Measurements from ENCODE around the gene ASB1. TPM values are rescaled to one million over a fixed set of nuclear protein-coding genes. Genes with fewer than 3 reads are reported as not detected.

ASB1 gene, protein sequence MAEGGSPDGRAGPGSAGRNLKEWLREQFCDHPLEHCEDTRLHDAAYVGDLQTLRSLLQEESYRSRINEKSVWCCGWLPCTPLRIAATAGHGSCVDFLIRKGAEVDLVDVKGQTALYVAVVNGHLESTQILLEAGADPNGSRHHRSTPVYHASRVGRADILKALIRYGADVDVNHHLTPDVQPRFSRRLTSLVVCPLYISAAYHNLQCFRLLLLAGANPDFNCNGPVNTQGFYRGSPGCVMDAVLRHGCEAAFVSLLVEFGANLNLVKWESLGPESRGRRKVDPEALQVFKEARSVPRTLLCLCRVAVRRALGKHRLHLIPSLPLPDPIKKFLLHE
- 24.7 TPM in 2 replicates for total RNA-seq (2014; rRNA removed; shearing (Covaris generic))

DNA sequence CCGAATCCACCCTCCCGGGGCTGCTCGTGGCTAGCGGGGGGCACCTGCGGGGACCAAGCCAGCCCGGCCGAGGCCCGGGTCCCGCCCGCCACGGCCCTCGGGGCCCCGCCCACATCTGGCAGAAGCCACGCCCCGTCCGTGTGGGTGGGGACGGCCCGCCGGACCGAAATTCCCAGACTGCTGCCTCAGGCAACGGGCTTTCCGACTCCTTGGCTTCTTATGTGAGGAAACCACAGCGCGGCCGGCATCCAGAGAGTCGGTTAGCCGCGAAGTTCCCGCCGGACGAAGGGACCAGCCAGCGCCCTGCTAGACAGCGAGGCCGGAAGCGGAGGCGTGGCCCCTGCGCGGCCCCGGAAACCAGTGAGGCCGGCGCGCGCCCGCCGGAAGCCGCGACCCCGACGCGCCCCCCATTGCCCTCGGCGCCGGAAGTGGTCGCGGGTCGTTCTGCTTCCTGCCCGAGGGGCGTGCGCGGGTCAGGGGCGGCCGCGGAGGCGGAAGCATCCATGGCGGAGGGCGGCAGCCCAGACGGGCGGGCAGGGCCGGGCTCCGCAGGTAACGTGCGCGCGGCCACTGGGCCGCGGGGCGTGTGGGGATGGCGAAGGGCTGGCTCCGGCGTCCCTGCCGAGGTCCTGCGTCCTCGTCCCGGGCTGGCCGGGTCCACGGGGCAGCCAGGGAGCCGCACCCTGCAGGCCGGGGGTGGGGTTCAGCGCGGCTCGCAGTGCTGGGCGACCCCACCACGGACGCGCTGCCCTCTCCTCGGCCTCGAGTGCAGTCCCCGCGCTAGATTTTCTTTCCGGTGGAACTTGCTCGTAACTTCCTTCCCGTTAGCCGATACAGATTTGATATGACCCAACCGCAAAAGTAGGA is at the start of gene ASB1:
TSS of gene ASB1 (plus strand) at position 360 of the 867 bp plus-strand sequence. CDS start at position 504, 144 bp downstream.
- H3K36me3 ChIP-seq = peaks cover 44% of the 10 kb centered on the region
- H3K4me3 ChIP-seq = peak within 1 kb of the TSS; percentile 92
- peak; percentile 90 to 93 for DNase-seq (ENCODE audit: low read depth in 1 of 2, low spot score in 2 of 2)
- peaks cover 33% of the 10 kb centered on the region for H3K4me1 ChIP-seq (replicated peaks)
- H3K27ac ChIP-seq = peak within 1 kb of the TSS; percentile 97
- H3K27me3 ChIP-seq (replicated peaks) = no peaks in the 10 kb centered on the region
- no peaks in the 10 kb centered on the region for H3K9me3 ChIP-seq (replicated peaks)

- Histone ChIP-seq H3K27me3 (replicated peaks) (no peaks in the 10 kb centered on the region), H3K27ac (no peak overlapping the region), H3K9me3 (replicated peaks) (no peaks in the 10 kb centered on the region), H3K4me3 (no peak overlapping the region), H3K36me3 (no peaks in the 10 kb centered on the region; the same call in 1 of the 2 replicates), H3K4me1 (replicated peaks) (peaks cover 6% of the 10 kb centered on the region)
- no peak for DNase-seq (ENCODE audit: low read depth in 1 of 2, low spot score in 2 of 2)
These were observed 48.3 kb upstream of the ASB1 start for GRCh38 chr2:238378230-238379095.

DNA sequence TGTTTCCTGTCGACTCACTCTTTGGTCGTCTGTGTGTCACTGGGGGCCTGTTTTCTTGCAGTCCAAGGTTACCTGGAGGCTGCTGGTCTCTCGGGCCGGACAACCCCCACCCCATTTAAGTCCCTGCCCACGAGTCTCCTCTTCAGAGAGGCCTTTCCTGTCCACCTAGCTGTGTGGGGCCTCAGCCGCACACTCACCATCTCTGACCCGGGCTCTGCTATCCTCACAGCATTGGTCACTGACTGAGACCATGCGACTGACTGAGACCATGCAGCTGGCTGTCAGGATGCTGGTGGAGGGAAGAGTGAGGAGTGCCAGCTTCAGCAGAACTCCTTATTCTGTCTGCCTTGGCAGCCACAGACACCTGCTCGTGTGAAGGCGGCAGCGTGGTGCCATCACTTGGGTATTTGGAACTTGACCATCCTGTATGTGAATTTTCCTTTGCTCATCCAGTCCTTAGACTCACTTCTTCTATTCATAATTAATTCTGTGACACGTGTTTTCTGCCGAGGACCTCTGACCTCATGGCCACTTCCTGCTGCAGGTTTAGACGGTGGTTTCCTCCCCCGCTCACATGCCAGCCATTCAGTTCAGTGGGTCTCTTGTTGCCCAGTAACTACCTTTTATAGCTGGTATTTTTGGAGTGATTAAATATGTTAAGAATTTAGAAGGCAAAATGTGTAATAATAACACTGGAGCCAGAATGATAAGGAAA is 47.5 kb upstream of the ASB1 start:
- Histone ChIP-seq H3K27ac (no peak overlapping the region), H3K36me3 (no peaks in the 10 kb centered on the region; the same call in 1 of the 2 replicates), H3K9me3 (replicated peaks) (no peaks in the 10 kb centered on the region), H3K4me3 (no peak overlapping the region), H3K4me1 (replicated peaks) (peaks cover 6% of the 10 kb centered on the region), H3K27me3 (replicated peaks) (no peaks in the 10 kb centered on the region)
- DNase-seq (ENCODE audit: low read depth in 1 of 2, low spot score in 2 of 2) = no peak

DNA sequence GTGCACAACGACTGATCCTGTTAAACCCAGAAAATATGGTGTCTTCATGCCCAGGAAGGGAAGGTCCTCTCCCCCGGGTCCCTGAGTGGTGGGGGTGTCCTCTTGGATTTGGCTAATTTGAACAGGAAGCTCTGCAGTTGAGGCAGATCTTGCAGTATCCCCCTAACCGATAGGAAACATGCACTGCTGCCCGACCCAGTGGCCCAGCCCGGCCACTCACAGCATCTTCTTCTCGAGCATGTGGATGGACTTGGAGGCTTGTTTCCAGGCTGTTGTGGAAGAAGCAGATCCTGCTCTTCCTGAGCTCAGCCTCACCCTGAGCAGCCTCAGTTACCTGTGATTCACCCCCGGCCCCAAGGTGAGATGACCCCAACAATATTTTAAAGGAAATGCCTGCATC is 46.4 kb upstream of the ASB1 start:
- no peaks in the 10 kb centered on the region for H3K9me3 ChIP-seq (replicated peaks)
- no peak overlapping the region for H3K4me3 ChIP-seq
- H3K36me3 ChIP-seq = no peaks in the 10 kb centered on the region; the same call in 1 of the 2 replicates
- H3K27ac ChIP-seq = no peak overlapping the region
- DNase-seq (ENCODE audit: low read depth in 1 of 2, low spot score in 2 of 2) = no peak
- H3K27me3 ChIP-seq (replicated peaks) = no peaks in the 10 kb centered on the region
- H3K4me1 ChIP-seq (replicated peaks) = peaks cover 6% of the 10 kb centered on the region

DNA sequence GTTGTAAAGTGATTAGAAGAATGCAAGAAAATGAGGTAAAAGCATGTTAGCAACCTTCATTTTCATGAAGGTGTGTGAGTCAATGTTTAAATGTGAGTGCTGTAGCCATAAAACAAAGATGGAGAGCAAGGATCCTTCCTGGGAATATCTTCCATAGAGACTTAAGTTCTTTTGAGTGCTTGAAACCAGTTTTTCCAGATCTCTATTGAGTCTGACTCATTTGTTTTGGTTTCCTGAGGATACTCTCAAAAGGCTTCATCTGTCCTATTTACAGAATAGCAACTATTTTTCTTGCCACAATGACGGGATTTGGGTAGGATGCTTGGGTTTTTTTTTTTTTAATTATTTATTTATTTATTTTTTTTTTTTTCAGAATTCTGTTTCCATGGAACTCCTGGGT is 45.9 kb upstream of the ASB1 start:
- peak in 1 of 2 experiments; percentile 33 for DNase-seq (ENCODE audit: low read depth in 1 of 2, low spot score in 2 of 2)
- Histone ChIP-seq H3K4me1 (replicated peaks) (peaks cover 6% of the 10 kb centered on the region), H3K4me3 (no peak overlapping the region), H3K9me3 (replicated peaks) (no peaks in the 10 kb centered on the region), H3K36me3 (no peaks in the 10 kb centered on the region; the same call in 1 of the 2 replicates), H3K27ac (no peak overlapping the region), H3K27me3 (replicated peaks) (no peaks in the 10 kb centered on the region)

DNA sequence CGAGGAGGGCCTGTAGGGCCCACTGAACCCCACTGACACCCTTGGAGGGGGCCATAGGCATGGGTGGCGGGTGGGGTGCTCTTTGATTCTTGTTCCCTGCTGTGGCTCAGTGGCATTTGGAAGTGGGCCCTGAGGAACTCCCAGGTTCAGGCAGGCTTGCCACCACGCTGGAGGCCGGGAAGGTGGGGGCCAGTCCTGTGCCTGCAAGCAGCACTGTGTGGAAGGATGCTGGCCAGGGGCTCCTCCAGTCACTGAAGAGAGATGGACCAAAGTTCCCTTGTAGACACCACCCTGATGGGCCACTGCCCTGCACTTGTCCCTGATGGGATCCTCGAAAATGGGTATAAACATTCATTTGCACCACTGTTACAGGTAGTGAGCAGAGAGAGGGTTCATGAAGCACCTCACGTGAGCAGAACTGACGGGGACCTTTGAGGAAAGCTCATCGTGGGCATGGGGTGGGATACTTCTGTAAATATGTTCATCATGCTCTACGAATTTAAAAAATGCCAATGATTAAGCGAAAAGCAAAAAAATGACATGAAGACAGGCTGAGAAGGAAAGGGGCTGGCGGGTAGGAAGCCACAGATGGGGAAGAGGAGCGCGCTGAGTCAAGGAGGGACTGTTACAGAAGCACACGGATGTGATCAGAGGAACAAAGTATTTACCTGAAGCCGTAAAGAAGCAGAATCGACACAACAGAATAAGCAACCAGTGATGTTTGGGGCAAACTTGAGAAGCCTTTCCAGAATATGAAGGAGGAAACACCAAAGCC is 45.2 kb upstream of the ASB1 start:
- Histone ChIP-seq H3K4me3 (no peak overlapping the region), H3K4me1 (replicated peaks) (peaks cover 6% of the 10 kb centered on the region), H3K27me3 (replicated peaks) (no peaks in the 10 kb centered on the region), H3K9me3 (replicated peaks) (no peaks in the 10 kb centered on the region), H3K27ac (no peak overlapping the region), H3K36me3 (no peaks in the 10 kb centered on the region; the same call in 1 of the 2 replicates)
- DNase-seq (ENCODE audit: low read depth in 1 of 2, low spot score in 2 of 2) = no peak

GRCh38 chr2:238382381-238382781 is 44.3 kb upstream of the ASB1 start:
- H3K4me3 ChIP-seq = no peak overlapping the region
- no peak for DNase-seq (ENCODE audit: low read depth in 1 of 2, low spot score in 2 of 2)
- no peaks in the 10 kb centered on the region for H3K9me3 ChIP-seq (replicated peaks)
- no peaks in the 10 kb centered on the region for H3K27me3 ChIP-seq (replicated peaks)
- H3K27ac ChIP-seq = no peak overlapping the region
- H3K4me1 ChIP-seq (replicated peaks) = peaks cover 6% of the 10 kb centered on the region
- H3K36me3 ChIP-seq = no peaks in the 10 kb centered on the region; the same call in 1 of the 2 replicates

DNA sequence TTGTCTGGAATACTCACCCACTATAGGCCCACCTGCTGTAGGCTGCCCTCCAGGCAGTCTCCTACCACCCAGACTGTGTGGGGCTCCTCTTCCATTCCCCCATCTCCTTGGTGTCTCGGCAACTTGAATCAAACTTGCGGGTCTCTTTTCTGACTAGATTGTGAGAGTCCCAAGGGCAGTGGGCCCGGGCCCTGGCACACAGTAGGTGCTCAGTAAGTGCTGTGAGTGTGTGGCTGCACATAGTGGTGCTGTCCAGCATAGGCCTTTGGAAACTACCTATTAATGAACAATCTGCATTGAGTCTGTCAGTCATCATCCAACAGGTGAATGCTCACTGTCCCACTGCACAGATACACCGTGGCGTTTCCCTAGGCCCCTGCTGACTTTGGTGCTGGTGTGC is 43.6 kb upstream of the ASB1 start:
- peaks cover 6% of the 10 kb centered on the region for H3K4me1 ChIP-seq (replicated peaks)
- no peaks in the 10 kb centered on the region for H3K9me3 ChIP-seq (replicated peaks)
- no peaks in the 10 kb centered on the region; the same call in 1 of the 2 replicates for H3K36me3 ChIP-seq
- no peaks in the 10 kb centered on the region for H3K27me3 ChIP-seq (replicated peaks)
- no peak overlapping the region for H3K27ac ChIP-seq
- H3K4me3 ChIP-seq = no peak overlapping the region
- no peak for DNase-seq (ENCODE audit: low read depth in 1 of 2, low spot score in 2 of 2)

GRCh38 chr2:238383743-238384380 is 42.9 kb upstream of the ASB1 start:
- H3K36me3 ChIP-seq = no peaks in the 10 kb centered on the region; the same call in 1 of the 2 replicates
- H3K27me3 ChIP-seq (replicated peaks) = no peaks in the 10 kb centered on the region
- no peak overlapping the region for H3K27ac ChIP-seq
- peaks cover 6% of the 10 kb centered on the region for H3K4me1 ChIP-seq (replicated peaks)
- no peaks in the 10 kb centered on the region for H3K9me3 ChIP-seq (replicated peaks)
- H3K4me3 ChIP-seq = no peak overlapping the region
- DNase-seq (ENCODE audit: low read depth in 1 of 2, low spot score in 2 of 2) = no peak

- H3K36me3 ChIP-seq = no peaks in the 10 kb centered on the region
- H3K27me3 ChIP-seq (replicated peaks) = no peaks in the 10 kb centered on the region
- H3K27ac ChIP-seq = no peak overlapping the region
- H3K9me3 ChIP-seq (replicated peaks) = no peaks in the 10 kb centered on the region
- H3K4me3 ChIP-seq = no peak overlapping the region
- no peaks in the 10 kb centered on the region for H3K4me1 ChIP-seq (replicated peaks)
- DNase-seq (ENCODE audit: low read depth in 1 of 2, low spot score in 2 of 2) = no peak
These were observed 39.4 kb upstream of the ASB1 start for GRCh38 chr2:238387332-238387731.

DNA sequence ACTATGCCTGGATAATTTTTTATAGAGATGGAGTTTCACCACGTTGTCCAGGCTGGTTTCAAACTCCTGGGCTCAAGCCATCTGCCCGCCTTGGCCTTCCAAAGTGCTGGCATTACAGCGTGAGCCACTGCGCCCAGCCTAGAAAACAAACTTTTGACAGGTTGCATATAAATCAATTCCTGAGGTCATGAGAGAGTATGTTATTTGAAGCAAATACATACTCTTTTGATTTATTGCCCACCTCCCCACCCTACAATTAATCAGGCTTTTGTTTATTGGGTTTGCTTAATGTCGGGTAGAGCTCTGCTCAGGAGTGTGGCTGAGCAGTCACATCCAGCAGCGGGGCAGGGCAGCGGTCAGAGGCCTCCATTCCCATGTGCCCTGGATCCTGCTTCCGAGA is 37.9 kb upstream of the ASB1 start:
- Histone ChIP-seq H3K27ac (no peak overlapping the region), H3K4me1 (replicated peaks) (no peaks in the 10 kb centered on the region), H3K4me3 (no peak overlapping the region), H3K27me3 (replicated peaks) (no peaks in the 10 kb centered on the region), H3K36me3 (no peaks in the 10 kb centered on the region), H3K9me3 (replicated peaks) (no peaks in the 10 kb centered on the region)
- no peak for DNase-seq (ENCODE audit: low read depth in 1 of 2, low spot score in 2 of 2)

- H3K9me3 ChIP-seq (replicated peaks) = no peaks in the 10 kb centered on the region
- DNase-seq (ENCODE audit: low read depth in 1 of 2, low spot score in 2 of 2) = no peak
- no peak overlapping the region for H3K4me3 ChIP-seq
- H3K36me3 ChIP-seq = no peaks in the 10 kb centered on the region
- no peaks in the 10 kb centered on the region for H3K27me3 ChIP-seq (replicated peaks)
- no peaks in the 10 kb centered on the region for H3K4me1 ChIP-seq (replicated peaks)
- no peak overlapping the region for H3K27ac ChIP-seq
These were observed 36.6 kb upstream of the ASB1 start for GRCh38 chr2:238389988-238390589.

All from SJSA1 (cell line).